Tibial nerve (tissue), 4 donors: ENCODE data around the gene GINS3. TPM values are rescaled to one million over a fixed set of nuclear protein-coding genes. Genes with fewer than 3 reads are reported as not detected.
"Not testable (repeated sequence)": the region's sequence is repeated elsewhere in the genome, so short reads cannot be mapped to it uniquely, and the experiment has no call there.

Experiments used
- DNase-seq, 2 donors: peaks; one replicate each; pipeline ENCODE4 v3.0.0-alpha.2; 2019; ENCODE audit warnings: low spot score in 2 of 2
- H3K27ac ChIP-seq, 4 donors: fragments of 200-600 bp; sonication (generic) in 3 of 4; one replicate each; pipeline ENCODE4 v1.5.1; 2017 to 2019; ENCODE audit warnings: mild to moderate bottlenecking in 1 of 4
- H3K27me3 ChIP-seq, 2 donors: fragments of 200-600 bp; sonication (generic) in 1 of 2; one replicate each; pipeline versions ENCODE4 v1.5.1 to v1.6.0; 2017 to 2019
- H3K36me3 ChIP-seq, 3 donors: fragments of 200-600 bp; sonication (generic); one replicate each; pipeline ENCODE4 v1.5.1; 2018 to 2019
- H3K4me1 ChIP-seq, 4 donors: fragments of 200-600 bp; sonication (generic) in 3 of 4; one replicate each; pipeline ENCODE4 v1.5.1; 2017 to 2019
- H3K4me3 ChIP-seq, 4 donors: fragments of 200-600 bp; sonication (generic) in 3 of 4; one replicate each; pipeline ENCODE4 v1.5.1; 2017 to 2019; ENCODE audit warnings: mild to moderate bottlenecking in 1 of 4, moderate library complexity in 1 of 4
- H3K9me3 ChIP-seq, 4 donors: fragments of 200-600 bp; sonication (generic) in 3 of 4; one replicate each; pipeline ENCODE4 v1.5.1; 2017 to 2019
- CTCF ChIP-seq, 5 experiments: fragments of 200-600 bp in 3 of 5; fragments of 450-650 bp in 2 of 5; sonication (generic) in 3 of 5; IDR thresholded peaks; one replicate each; pipeline ENCODE4 v1.5.1; 2016 to 2019; ENCODE audit warnings: antibody characterized with exemption in 5 of 5, mild to moderate bottlenecking in 3 of 5, moderate library complexity in 2 of 5
- EP300 ChIP-seq, 2 donors: sonication (generic); formaldehyde crosslinking; IDR thresholded peaks; one replicate each; pipeline ENCODE4 v1.6.1; 2017; ENCODE audit warnings: antibody characterized with exemption in 2 of 2, mild to moderate bottlenecking in 1 of 2
- POLR2A ChIP-seq, 2 donors: fragments of 450-650 bp; IDR thresholded peaks; one replicate each; pipeline ENCODE4 v1.6.1; 2017; ENCODE audit warnings: antibody characterized with exemption in 2 of 2, mild to moderate bottlenecking in 2 of 2, moderate library complexity in 2 of 2
- WGBS, 2 donors: methylation state at CpG; one replicate each; pipeline ENCODE4 v1.1.5; 2018; 5-methylcytosine and 5-hydroxymethylcytosine counted together
- total RNA-seq, 4 donors: library from RNA; depleted of rRNA; stranded (reverse); fragments of >200 nt; gene quantifications; one replicate each; pipeline ENCODE4 v1.1.0, GENCODE V29; 2016

GINS3 gene
- total RNA-seq, 4 donors from 2014 or later: 1.5 to 5.7 (median 2.7) TPM

GRCh38 chr16:58413359-58413758, 21.1 kb downstream of the GINS3 start:
- H3K27ac ChIP-seq: no peak overlapping the region
- WGBS, 2 donors: 89 to 90% methylated on average over 6 of the region's 6 CpGs

GRCh38 chr16:58415003-58415402, 22.7 kb downstream of the GINS3 start:
- no peak for TF ChIP-seq POLR2A (IDR thresholded peaks at IDR 0.05)
- TF ChIP-seq EP300 (IDR thresholded peaks at IDR 0.05): no peak
- no peak for TF ChIP-seq CTCF (IDR thresholded peaks at IDR 0.05)
- H3K27me3 ChIP-seq: no peaks in the 10 kb centered on the region
- H3K4me3 ChIP-seq: no peak overlapping the region
- no peak overlapping the region for H3K27ac ChIP-seq
- H3K36me3 ChIP-seq: no peaks in the 10 kb centered on the region
- H3K9me3 ChIP-seq: no peaks in the 10 kb centered on the region
- DNase-seq: no peak
- WGBS, 2 donors: 56 to 60% methylated on average over 4 of the region's 4 CpGs
- H3K4me1 ChIP-seq: no peaks in the 10 kb centered on the region

More at GRCh38 chr16:58413359-58413758, 21.1 kb downstream of the GINS3 start:
- Histone ChIP-seq H3K9me3 (no peaks in the 10 kb centered on the region), H3K27me3 (no peaks in the 10 kb centered on the region), H3K36me3 (no peaks in the 10 kb centered on the region), H3K4me1 (peaks cover 0 to 12% (median 2%) of the 10 kb centered on the region in 4 donors), H3K4me3 (no peak overlapping the region)
- DNase-seq: no peak
- TF ChIP-seq EP300 (IDR thresholded peaks at IDR 0.05) (no peak), CTCF (IDR thresholded peaks at IDR 0.05) (no peak), POLR2A (IDR thresholded peaks at IDR 0.05) (no peak)

- not testable (repeated sequence) for H3K4me3 ChIP-seq, DNase-seq, H3K9me3 ChIP-seq, H3K27me3 ChIP-seq, H3K36me3 ChIP-seq, H3K27ac ChIP-seq, H3K4me1 ChIP-seq
- WGBS, 2 donors: 90 to 91% methylated on average over 5 of the region's 5 CpGs
Measured at GRCh38 chr16:58415961-58416360, 23.7 kb downstream of the GINS3 start.

GRCh38 chr16:58417035-58417434, 24.8 kb downstream of the GINS3 start:
- H3K4me1 ChIP-seq: no peaks in the 10 kb centered on the region
- TF ChIP-seq EP300 (IDR thresholded peaks at IDR 0.05) (no peak), CTCF (IDR thresholded peaks at IDR 0.05) (no peak), POLR2A (IDR thresholded peaks at IDR 0.05) (no peak)
- WGBS, 2 donors: 94 to 95% methylated on average over 10 of the region's 10 CpGs
- H3K27me3 ChIP-seq: no peaks in the 10 kb centered on the region
- H3K4me3 ChIP-seq: no peak overlapping the region
- no peaks in the 10 kb centered on the region for H3K9me3 ChIP-seq
- no peak overlapping the region for H3K27ac ChIP-seq
- no peaks in the 10 kb centered on the region for H3K36me3 ChIP-seq
- DNase-seq: no peak

GRCh38 chr16:58417600-58417999, 25.3 kb downstream of the GINS3 start:
- Histone ChIP-seq H3K4me3 (no peak overlapping the region), H3K27ac (no peak overlapping the region), H3K27me3 (no peaks in the 10 kb centered on the region), H3K4me1 (no peaks in the 10 kb centered on the region), H3K36me3 (no peaks in the 10 kb centered on the region), H3K9me3 (no peaks in the 10 kb centered on the region)
- DNase-seq: no peak
- TF ChIP-seq CTCF (IDR thresholded peaks at IDR 0.05) (no peak), POLR2A (IDR thresholded peaks at IDR 0.05) (no peak), EP300 (IDR thresholded peaks at IDR 0.05) (no peak)
- 52 to 55% methylated on average over 5 of the region's 5 CpGs for WGBS, 2 donors

- H3K27me3 ChIP-seq: no peaks in the 10 kb centered on the region
- H3K36me3 ChIP-seq: no peaks in the 10 kb centered on the region
- H3K4me3 ChIP-seq: no peak overlapping the region
- 79 to 88% methylated on average over 7 of the region's 7 CpGs for WGBS, 2 donors
- H3K9me3 ChIP-seq: no peaks in the 10 kb centered on the region
- TF ChIP-seq CTCF (IDR thresholded peaks at IDR 0.05) (no peak), POLR2A (IDR thresholded peaks at IDR 0.05) (no peak), EP300 (IDR thresholded peaks at IDR 0.05) (no peak)
- DNase-seq: no peak
- no peaks in the 10 kb centered on the region for H3K4me1 ChIP-seq
- no peak overlapping the region for H3K27ac ChIP-seq
Measured at GRCh38 chr16:58418026-58418425, 25.8 kb downstream of the GINS3 start.
